ENCODE data around the gene ABCC2.

DNA sequence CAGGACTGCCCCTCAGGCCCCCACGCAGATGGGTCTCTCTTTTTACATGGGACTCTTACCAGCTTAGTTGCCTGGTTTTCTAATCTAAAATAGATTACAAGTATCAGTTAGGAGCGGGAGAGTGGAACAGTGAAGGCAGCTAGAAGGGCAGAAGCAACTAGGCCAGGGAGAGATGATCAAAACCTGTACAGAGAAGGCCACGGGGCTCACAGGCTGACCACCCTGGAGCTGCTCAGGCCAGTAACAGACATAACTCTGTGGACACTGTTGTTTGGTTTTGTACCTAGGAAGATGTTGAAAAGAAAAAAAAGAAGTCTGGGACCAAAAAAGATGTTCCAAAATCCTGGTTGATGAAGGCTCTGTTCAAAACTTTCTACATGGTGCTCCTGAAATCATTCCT is 16.5 kb downstream of the ABCC2 start:
- TF ChIP-seq, protein P1, sequence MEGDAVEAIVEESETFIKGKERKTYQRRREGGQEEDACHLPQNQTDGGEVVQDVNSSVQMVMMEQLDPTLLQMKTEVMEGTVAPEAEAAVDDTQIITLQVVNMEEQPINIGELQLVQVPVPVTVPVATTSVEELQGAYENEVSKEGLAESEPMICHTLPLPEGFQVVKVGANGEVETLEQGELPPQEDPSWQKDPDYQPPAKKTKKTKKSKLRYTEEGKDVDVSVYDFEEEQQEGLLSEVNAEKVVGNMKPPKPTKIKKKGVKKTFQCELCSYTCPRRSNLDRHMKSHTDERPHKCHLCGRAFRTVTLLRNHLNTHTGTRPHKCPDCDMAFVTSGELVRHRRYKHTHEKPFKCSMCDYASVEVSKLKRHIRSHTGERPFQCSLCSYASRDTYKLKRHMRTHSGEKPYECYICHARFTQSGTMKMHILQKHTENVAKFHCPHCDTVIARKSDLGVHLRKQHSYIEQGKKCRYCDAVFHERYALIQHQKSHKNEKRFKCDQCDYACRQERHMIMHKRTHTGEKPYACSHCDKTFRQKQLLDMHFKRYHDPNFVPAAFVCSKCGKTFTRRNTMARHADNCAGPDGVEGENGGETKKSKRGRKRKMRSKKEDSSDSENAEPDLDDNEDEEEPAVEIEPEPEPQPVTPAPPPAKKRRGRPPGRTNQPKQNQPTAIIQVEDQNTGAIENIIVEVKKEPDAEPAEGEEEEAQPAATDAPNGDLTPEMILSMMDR (IDR thresholded peaks at IDR 0.05; ENCODE audit: low read length), result no peak
- TF ChIP-seq EZH2phosphoT487 (IDR thresholded peaks at IDR 0.05; ENCODE audit: low read length), result no peak

Data from MM.1S (cell line).